Heart right ventricle (tissue), 16 donors: Measurements from ENCODE around the gene BAX. TPM values are rescaled to one million over a fixed set of nuclear protein-coding genes. Genes with fewer than 3 reads are reported as not detected.

ENCODE experiments used
- ATAC-seq, 8 donors: fragments of 200-7000 bp; cut with Tn5 transposase; one replicate each; pipeline ENCODE4 v1.9.1; 2020; ENCODE audit warnings: mild to moderate bottlenecking in 8 of 8, moderate library complexity in 8 of 8, moderate number of reproducible peaks in 1 of 8
- DNase-seq, 2 donors: peaks; one replicate each; pipeline ENCODE4 v3.0.0-alpha.2; 2020
- H3K27ac ChIP-seq, 10 donors: fragments of 200-600 bp; sonication (generic) in 2 of 10; one replicate each; pipeline versions ENCODE4 v1.5.0 to v1.8.0; 2020 to 2022; ENCODE audit warnings: mild to moderate bottlenecking in 3 of 10
- H3K27me3 ChIP-seq, 7 donors: fragments of 200-600 bp; one replicate each; pipeline ENCODE4 v1.8.0; 2021 to 2022; ENCODE audit warnings: mild to moderate bottlenecking in 2 of 7
- H3K36me3 ChIP-seq, 9 donors: fragments of 200-600 bp; sonication (generic) in 1 of 9; one replicate each; pipeline versions ENCODE4 v1.5.0 to v1.8.0; 2020 to 2022; ENCODE audit warnings: mild to moderate bottlenecking in 2 of 9
- H3K4me1 ChIP-seq, 9 donors: fragments of 200-600 bp; sonication (generic) in 1 of 9; one replicate each; pipeline versions ENCODE4 v1.5.0 to v1.8.0; 2020 to 2022; ENCODE audit warnings: mild to moderate bottlenecking in 4 of 9
- H3K4me3 ChIP-seq, 10 donors: fragments of 200-600 bp; sonication (generic) in 2 of 10; one replicate each; pipeline versions ENCODE4 v1.5.0 to v1.8.0; 2020 to 2022; ENCODE audit warnings: mild to moderate bottlenecking in 7 of 10, moderate library complexity in 2 of 10
- H3K9me3 ChIP-seq, 11 donors: fragments of 200-600 bp in 10 of 11; sonication (generic) in 2 of 11; one replicate each; pipeline versions ENCODE4 v1.5.0 to v1.8.0; 2013 to 2022; ENCODE audit warnings: mild to moderate bottlenecking in 2 of 11, control low read depth in 1 of 11, moderate library complexity in 1 of 11
- CTCF ChIP-seq, 9 donors: fragments of 200-600 bp; sonication (generic) in 2 of 9; IDR thresholded peaks; one replicate each; pipeline versions ENCODE4 v1.5.0 to v1.8.0; 2021 to 2022; ENCODE audit warnings: antibody characterized with exemption in 9 of 9, mild to moderate bottlenecking in 5 of 9, moderate library complexity in 1 of 9
- WGBS, 2 donors: extraction: QIAGEN DNeasy Blood & Tissue Kit; methylation state at CpG; one replicate each; pipeline ENCODE4 v1.1.7; 2013; ENCODE audit warnings: inconsistent platforms in 1 of 2; 5-methylcytosine and 5-hydroxymethylcytosine counted together
- intact Hi-C, 10 donors: fragments of 100-400 bp; cut with DNase I; formaldehyde crosslinking; loops; one replicate each; pipeline versions ENCODE4 v1.11.1 to v1.14.2; 2022
- polyA plus RNA-seq, 2 donors: library from polyadenylated mRNA; stranded (reverse); fragments of 200-250 nt; gene quantifications; one replicate each; pipeline ENCODE4 v1.2.3, GENCODE V29; 2013
- total RNA-seq, 10 donors: library from RNA; stranded (reverse); fragmentation: NEBNext Ultra II Directional in 3 of 10; extraction: Animal tissue kit (Norgen Biotek cat#: 25700) in 3 of 10; gene quantifications; one replicate each; pipeline versions ENCODE4 v1.2.1 to v1.2.4, GENCODE V29; 2021 to 2023
- donor health status: Arrhythmogenic right ventricular cardiomyopathy.
- donor health status: ischemic (EF 13 %, LVEDD 7.1; RV severe dilation, severe dysfunction).
- donor health status: healthy with polysubstance abuse.
- donor health status: DM: no; HTN: yes; CAD: no.
- donor health status: DM: no; HTN: no; CAD: no.
- donor health status: ischemic (EF 25% LVEDD 6.9; RV normal size, moderate dysfunction).
- donor health status: ischemic (EF 25% LVEDD 5.7; RV mildly dilated, moderate dysfunction).
- donor health status: healthy.
- donor health status: DM: yes; HTN: yes; CAD: no.
- donor health status: Ischemic cardiomyopathy.
- donor health status: ischemic (EF 35%, LVEDD 5.7; RV mildly dilated, moderate dysfunction).
- donor health status: nonischemic (EF 11% LVEDD 7.7; RV severe dilation, severe dysfunction).
- donor health status: DM: yes; HTN: yes; CAD: no.
- donor health status: PGD.
- donor health status: ischemic (EF 29% LVEDD 5.4; RV normal size, mild dysfunction).
- donor health status: nonischemic (EF 23%, LVEDD 6.1; RV moderate dilation, normal function).

The BAX gene
- total and polyA plus RNA-seq, 12 donors, result 11.5 to 41.5 (median 19.5) TPM

- intact Hi-C loops, result no loop called here
- Histone ChIP-seq H3K9me3 (no peaks in the 10 kb centered on the region), H3K36me3 (peaks cover 0 to 6% (median 0%) of the 10 kb centered on the region in 9 donors), H3K27ac (peak overlapping the region in 1 of 10 donors; percentile 20), H3K27me3 (peaks cover 0 to 13% (median 0%) of the 10 kb centered on the region in 7 donors), H3K4me1 (peaks cover 0 to 20% (median 10%) of the 10 kb centered on the region in 9 donors), H3K4me3 (no peak overlapping the region)
- no peak for ATAC-seq
- no peak for DNase-seq
- no peak for TF ChIP-seq CTCF (IDR thresholded peaks at IDR 0.05)
- WGBS, 2 donors, result 82 to 85% methylated on average over 15 of the region's 15 CpGs
These were observed 26.3 kb upstream of the BAX start for GRCh38 chr19:48928164-48929025.

GRCh38 chr19:48933382-48933932 lies 21.2 kb upstream of the BAX start, which contains the start of gene DHDH:
TSS of gene DHDH (plus strand) at chr19:48933699. CDS start at chr19:48933722, 23 bp downstream.
- Histone ChIP-seq H3K27ac (peak within 1 kb of the TSS in 1 of 10 donors; percentile 34), H3K9me3 (no peaks in the 10 kb centered on the region), H3K4me1 (peaks cover 0 to 15% (median 11%) of the 10 kb centered on the region in 9 donors), H3K27me3 (peaks cover 0 to 19% (median 0%) of the 10 kb centered on the region in 7 donors), H3K4me3 (peak within 1 kb of the TSS in 9 of 10 donors; percentile 31 to 61 (median 53)), H3K36me3 (no peaks in the 10 kb centered on the region)
- WGBS, 2 donors, result 0 to 1% methylated on average over 42 to 43 of the region's 43 CpGs
- TF ChIP-seq CTCF (IDR thresholded peaks at IDR 0.05), result peak in 1 of 9 donors; percentile 11
- intact Hi-C loops, result no loop called here
- DNase-seq (peak; percentile 56 to 67), ATAC-seq (peak; percentile 63 to 85 (median 79))

GRCh38 chr19:48934837-48935236 lies 19.8 kb upstream of the BAX start:
- ATAC-seq (no peak), DNase-seq (no peak)
- WGBS, 2 donors, result 78 to 79% methylated on average over 19 of the region's 19 CpGs
- peaks cover 0 to 19% (median 0%) of the 10 kb centered on the region in 7 donors for H3K27me3 ChIP-seq
- H3K4me3 ChIP-seq, result no peak overlapping the region
- H3K36me3 ChIP-seq, result no peaks in the 10 kb centered on the region
- intact Hi-C loops, result no loop called here
- H3K9me3 ChIP-seq, result no peaks in the 10 kb centered on the region
- no peak overlapping the region for H3K27ac ChIP-seq
- TF ChIP-seq CTCF (IDR thresholded peaks at IDR 0.05), result no peak
- peaks cover 0 to 15% (median 11%) of the 10 kb centered on the region in 9 donors for H3K4me1 ChIP-seq

- intact Hi-C loops, result no loop called here
- ATAC-seq, result no peak
- no peak for DNase-seq
- Histone ChIP-seq H3K36me3 (no peaks in the 10 kb centered on the region), H3K27me3 (peaks cover 0 to 19% (median 0%) of the 10 kb centered on the region in 7 donors), H3K4me3 (no peak overlapping the region), H3K9me3 (peaks cover 0 to 5% (median 4%) of the 10 kb centered on the region in 11 donors), H3K4me1 (peaks cover 0 to 15% (median 11%) of the 10 kb centered on the region in 9 donors), H3K27ac (no peak overlapping the region)
- 97% methylated on average over 25 of the region's 25 CpGs for WGBS, 2 donors
- TF ChIP-seq CTCF (IDR thresholded peaks at IDR 0.05), result no peak
These were observed 18.8 kb upstream of the BAX start for GRCh38 chr19:48935864-48936263.
